Measurements from ENCODE around the gene GADD45GIP1.

DNA sequence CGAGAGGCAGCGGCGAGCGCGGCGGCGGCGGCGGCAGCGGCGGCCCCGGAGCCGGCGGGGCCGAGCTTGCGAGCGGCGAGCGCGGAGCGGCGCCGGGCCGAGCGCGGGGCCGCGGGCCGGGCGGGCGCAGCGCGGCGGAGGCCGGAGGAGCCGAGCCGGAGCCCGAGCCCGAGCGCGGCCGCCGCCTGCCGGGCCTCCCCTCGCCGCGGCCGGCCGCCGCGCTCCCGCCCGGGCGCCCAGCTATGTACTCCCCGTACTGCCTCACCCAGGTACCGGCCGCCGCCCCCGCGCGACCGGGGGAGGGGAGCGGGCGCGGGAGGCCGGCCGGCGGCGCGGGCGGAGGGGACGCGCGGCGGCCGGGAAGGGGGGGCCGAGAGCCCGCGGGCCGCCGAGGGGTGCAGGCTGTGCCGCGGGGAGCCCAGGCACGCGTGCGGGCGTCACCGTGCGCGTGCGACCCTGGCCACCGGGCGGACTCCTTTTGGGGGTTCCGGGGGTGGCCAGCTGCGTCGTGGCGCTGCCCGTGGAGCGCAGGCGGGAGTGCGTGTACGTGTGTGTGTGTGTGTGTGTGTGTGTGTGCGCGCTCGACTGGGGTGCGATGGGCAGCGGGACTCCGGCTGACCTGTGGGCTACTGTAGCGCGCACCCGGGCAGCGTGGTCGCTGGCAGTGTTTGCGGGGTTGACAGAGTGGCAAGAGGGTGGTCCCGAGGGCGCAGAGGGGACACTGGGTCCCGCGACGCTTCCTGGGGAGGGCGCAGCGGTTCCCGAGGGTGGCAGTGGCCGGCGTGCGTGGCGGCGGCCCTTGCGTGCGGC, 38.8 kb upstream of the GADD45GIP1 start:
- TF ChIP-seq JUND (IDR thresholded peaks at IDR 0.05) (no peak), ZNF274 (IDR thresholded peaks at IDR 0.05; ENCODE audit: low read depth, low read length) (no peak)
- TF ChIP-seq, protein P1, sequence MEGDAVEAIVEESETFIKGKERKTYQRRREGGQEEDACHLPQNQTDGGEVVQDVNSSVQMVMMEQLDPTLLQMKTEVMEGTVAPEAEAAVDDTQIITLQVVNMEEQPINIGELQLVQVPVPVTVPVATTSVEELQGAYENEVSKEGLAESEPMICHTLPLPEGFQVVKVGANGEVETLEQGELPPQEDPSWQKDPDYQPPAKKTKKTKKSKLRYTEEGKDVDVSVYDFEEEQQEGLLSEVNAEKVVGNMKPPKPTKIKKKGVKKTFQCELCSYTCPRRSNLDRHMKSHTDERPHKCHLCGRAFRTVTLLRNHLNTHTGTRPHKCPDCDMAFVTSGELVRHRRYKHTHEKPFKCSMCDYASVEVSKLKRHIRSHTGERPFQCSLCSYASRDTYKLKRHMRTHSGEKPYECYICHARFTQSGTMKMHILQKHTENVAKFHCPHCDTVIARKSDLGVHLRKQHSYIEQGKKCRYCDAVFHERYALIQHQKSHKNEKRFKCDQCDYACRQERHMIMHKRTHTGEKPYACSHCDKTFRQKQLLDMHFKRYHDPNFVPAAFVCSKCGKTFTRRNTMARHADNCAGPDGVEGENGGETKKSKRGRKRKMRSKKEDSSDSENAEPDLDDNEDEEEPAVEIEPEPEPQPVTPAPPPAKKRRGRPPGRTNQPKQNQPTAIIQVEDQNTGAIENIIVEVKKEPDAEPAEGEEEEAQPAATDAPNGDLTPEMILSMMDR (IDR thresholded peaks at IDR 0.05 in 2 of 3, conservative IDR thresholded peaks at IDR 0.05 in 1 of 3; ENCODE audit: borderline replicate concordance in 1 of 3, insufficient read depth in 1 of 3, low read depth in 2 of 3, low read length in 2 of 3): no peak
- TF ChIP-seq, protein P2, sequence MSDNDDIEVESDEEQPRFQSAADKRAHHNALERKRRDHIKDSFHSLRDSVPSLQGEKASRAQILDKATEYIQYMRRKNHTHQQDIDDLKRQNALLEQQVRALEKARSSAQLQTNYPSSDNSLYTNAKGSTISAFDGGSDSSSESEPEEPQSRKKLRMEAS (IDR thresholded peaks at IDR 0.05): no peak; the same call in 1 of the 2 replicates
